Endothelial cell (in vitro differentiated cells): Measurements from ENCODE around the gene C15orf40. TPM values are rescaled to one million over a fixed set of nuclear protein-coding genes. Genes with fewer than 3 reads are reported as not detected.

ENCODE experiments used
- DNase-seq: peaks from one replicate; pipeline ENCODE4 v3.0.0; 2021; ENCODE audit warnings: low spot score
- H3K27ac Mint-ChIP-seq: one replicate; pipeline ENCODE4 v1.8.0; 2021; ENCODE audit warnings: mixed read lengths, inconsistent platforms; ENCODE audit not compliant: unreplicated experiment
- H3K27me3 Mint-ChIP-seq: one replicate; pipeline ENCODE4 v1.8.0; 2021; ENCODE audit warnings: mild to moderate bottlenecking, moderate library complexity, mixed read lengths, inconsistent platforms; ENCODE audit not compliant: unreplicated experiment
- H3K36me3 Mint-ChIP-seq: one replicate; pipeline ENCODE4 v1.8.0; 2021; ENCODE audit warnings: mild to moderate bottlenecking, low read depth, mixed read lengths, inconsistent platforms; ENCODE audit not compliant: unreplicated experiment
- H3K4me1 Mint-ChIP-seq: one replicate; pipeline ENCODE4 v1.8.0; 2021; ENCODE audit warnings: mild to moderate bottlenecking, mixed read lengths, inconsistent platforms; ENCODE audit not compliant: unreplicated experiment
- H3K4me3 Mint-ChIP-seq: one replicate; pipeline ENCODE4 v1.8.0; 2021; ENCODE audit warnings: mild to moderate bottlenecking, mixed read lengths, inconsistent platforms; ENCODE audit not compliant: unreplicated experiment
- H3K9me3 Mint-ChIP-seq: one replicate; pipeline ENCODE4 v1.8.0; 2021; ENCODE audit warnings: mixed read lengths, inconsistent platforms; ENCODE audit not compliant: unreplicated experiment
- total RNA-seq: library from RNA; stranded (reverse); fragmentation: NEBNext Ultra II Directional; extraction: Animal tissue kit (Norgen Biotek cat#: 25700); gene quantifications from one replicate; pipeline ENCODE4 v1.2.1, GENCODE V29; 2021; ENCODE audit not compliant: unreplicated experiment
- TF ChIP-seq, protein P1 (sequence below): fragments of 200-600 bp; sonication (generic); IDR thresholded peaks from one replicate; pipeline ENCODE4 v1.5.0; 2021; ENCODE audit warnings: antibody characterized with exemption; ENCODE audit not compliant: unreplicated experiment

Gene C15orf40
- total RNA-seq, 1 donor from 2014 or later, result 17.4 TPM

GRCh38 chr15:82950746-82951370 lies 60.6 kb downstream of the C15orf40 start:
- DNase-seq, result no peak
- Mint-ChIP-seq H3K4me1 (no peaks in the 10 kb centered on the region), H3K9me3 (no peaks in the 10 kb centered on the region), H3K27me3 (peaks cover 5% of the 10 kb centered on the region), H3K27ac (no peak overlapping the region), H3K36me3 (no peaks in the 10 kb centered on the region), H3K4me3 (no peak overlapping the region)
- TF ChIP-seq, protein P1, sequence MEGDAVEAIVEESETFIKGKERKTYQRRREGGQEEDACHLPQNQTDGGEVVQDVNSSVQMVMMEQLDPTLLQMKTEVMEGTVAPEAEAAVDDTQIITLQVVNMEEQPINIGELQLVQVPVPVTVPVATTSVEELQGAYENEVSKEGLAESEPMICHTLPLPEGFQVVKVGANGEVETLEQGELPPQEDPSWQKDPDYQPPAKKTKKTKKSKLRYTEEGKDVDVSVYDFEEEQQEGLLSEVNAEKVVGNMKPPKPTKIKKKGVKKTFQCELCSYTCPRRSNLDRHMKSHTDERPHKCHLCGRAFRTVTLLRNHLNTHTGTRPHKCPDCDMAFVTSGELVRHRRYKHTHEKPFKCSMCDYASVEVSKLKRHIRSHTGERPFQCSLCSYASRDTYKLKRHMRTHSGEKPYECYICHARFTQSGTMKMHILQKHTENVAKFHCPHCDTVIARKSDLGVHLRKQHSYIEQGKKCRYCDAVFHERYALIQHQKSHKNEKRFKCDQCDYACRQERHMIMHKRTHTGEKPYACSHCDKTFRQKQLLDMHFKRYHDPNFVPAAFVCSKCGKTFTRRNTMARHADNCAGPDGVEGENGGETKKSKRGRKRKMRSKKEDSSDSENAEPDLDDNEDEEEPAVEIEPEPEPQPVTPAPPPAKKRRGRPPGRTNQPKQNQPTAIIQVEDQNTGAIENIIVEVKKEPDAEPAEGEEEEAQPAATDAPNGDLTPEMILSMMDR, result no peak

- Mint-ChIP-seq H3K4me3 (no peak overlapping the region), H3K27me3 (peaks cover 6% of the 10 kb centered on the region), H3K4me1 (no peaks in the 10 kb centered on the region), H3K36me3 (no peaks in the 10 kb centered on the region), H3K9me3 (no peaks in the 10 kb centered on the region), H3K27ac (no peak overlapping the region)
- no peak for DNase-seq
- TF ChIP-seq, protein P1, result no peak
These were observed 61.1 kb downstream of the C15orf40 start for GRCh38 chr15:82950295-82950694.

DNA sequence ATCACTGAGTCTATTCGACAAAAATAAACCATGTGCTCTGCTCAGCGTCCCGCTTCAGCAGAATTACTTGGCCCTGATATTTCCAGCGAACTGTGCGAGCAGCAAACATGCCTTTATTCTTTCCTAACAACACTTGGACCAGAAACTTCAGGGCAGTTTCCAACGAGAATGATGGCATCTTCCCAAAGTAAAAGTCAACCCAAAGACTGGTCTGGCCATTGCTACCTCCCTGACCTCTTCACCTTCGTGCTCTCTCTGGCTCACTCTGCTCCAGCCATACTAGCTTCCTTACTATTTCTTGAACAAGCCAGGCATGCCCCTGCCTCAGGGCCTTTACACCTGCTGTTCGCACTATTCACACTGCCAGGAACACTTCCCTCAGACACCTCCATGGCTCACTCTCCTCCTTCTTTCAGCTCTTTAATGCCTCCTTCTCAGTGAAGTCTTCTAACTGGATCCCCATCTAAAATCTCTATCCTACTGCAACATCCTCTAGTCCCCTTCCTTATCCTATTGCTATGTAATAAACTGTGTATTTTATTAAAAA lies 65.2 kb downstream of the C15orf40 start:
- peaks cover 2% of the 10 kb centered on the region for H3K27me3 Mint-ChIP-seq
- no peak for DNase-seq
- TF ChIP-seq, protein P1, result no peak
- no peaks in the 10 kb centered on the region for H3K36me3 Mint-ChIP-seq
- H3K4me1 Mint-ChIP-seq, result no peaks in the 10 kb centered on the region
- H3K4me3 Mint-ChIP-seq, result no peak overlapping the region
- no peaks in the 10 kb centered on the region for H3K9me3 Mint-ChIP-seq
- no peak overlapping the region for H3K27ac Mint-ChIP-seq

DNA sequence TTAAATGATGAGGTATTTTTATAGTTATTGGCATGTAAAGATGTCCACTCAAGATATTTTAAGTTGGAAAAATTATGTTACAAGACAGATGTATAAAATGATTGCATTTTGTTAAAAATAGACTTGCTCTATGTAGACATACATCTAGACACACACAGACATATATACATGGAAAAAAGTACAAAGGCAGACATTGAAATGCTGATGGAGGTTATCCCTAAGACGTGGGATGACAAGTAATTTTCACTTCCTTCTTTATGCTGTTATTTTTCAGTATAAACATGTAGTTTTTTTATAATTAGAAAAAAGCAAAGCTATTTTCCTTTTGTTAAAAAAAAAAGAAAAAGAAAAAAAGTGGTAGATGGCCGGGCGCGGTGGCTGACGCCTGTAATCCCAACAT lies 66.1 kb downstream of the C15orf40 start:
- no peak overlapping the region for H3K27ac Mint-ChIP-seq
- H3K36me3 Mint-ChIP-seq, result no peaks in the 10 kb centered on the region
- no peaks in the 10 kb centered on the region for H3K4me1 Mint-ChIP-seq
- H3K4me3 Mint-ChIP-seq, result no peak overlapping the region
- H3K27me3 Mint-ChIP-seq, result peaks cover 2% of the 10 kb centered on the region
- TF ChIP-seq, protein P1, result no peak
- no peaks in the 10 kb centered on the region for H3K9me3 Mint-ChIP-seq
- no peak for DNase-seq

DNA sequence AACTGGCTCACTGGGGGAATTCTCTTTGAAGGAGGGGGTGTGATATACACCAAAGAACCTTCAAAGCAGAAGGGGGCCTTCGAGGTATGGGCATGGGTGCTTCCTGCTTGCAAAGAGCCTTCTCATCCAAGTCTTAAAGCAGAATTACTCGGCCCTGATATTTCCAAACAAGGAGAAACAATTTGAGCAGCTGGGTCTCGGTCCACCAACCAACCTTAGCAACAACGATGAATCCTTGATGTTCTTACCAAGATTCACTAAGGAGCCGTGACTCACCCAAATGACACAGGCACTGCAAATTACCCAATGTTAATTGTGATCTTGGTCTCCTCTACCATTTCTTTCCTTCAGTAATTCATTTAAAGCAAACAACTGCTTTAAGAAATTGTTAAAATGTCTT lies 66.6 kb downstream of the C15orf40 start:
- no peak for DNase-seq
- TF ChIP-seq, protein P1, result no peak
- H3K9me3 Mint-ChIP-seq, result no peaks in the 10 kb centered on the region
- no peaks in the 10 kb centered on the region for H3K4me1 Mint-ChIP-seq
- no peak overlapping the region for H3K4me3 Mint-ChIP-seq
- H3K27ac Mint-ChIP-seq, result no peak overlapping the region
- peaks cover 2% of the 10 kb centered on the region for H3K27me3 Mint-ChIP-seq
- no peaks in the 10 kb centered on the region for H3K36me3 Mint-ChIP-seq
